HCT116 (cell line): ENCODE data around the gene EIF4A3. TPM values are rescaled to one million over a fixed set of nuclear protein-coding genes. Genes with fewer than 3 reads are reported as not detected.

ENCODE experiments used
- ATAC-seq: fragments of 200-7000 bp; cut with Tn5 transposase; 2 replicates; pipeline ENCODE4 v1.9.1; 2020; ENCODE audit warnings: mild to moderate bottlenecking, moderate library complexity
- BruUV-seq: library from RNA; stranded (reverse); fragments of 400-500 nt; replicated peaks from 2 replicates; lab custom pipeline; 2021; lab: Mats Ljungman, UMichigan
- CTCF ChIA-PET: fragments of 300-600 bp; sonication (Branson Sonifier 250); formaldehyde crosslinking; loops from one replicate; lab custom pipeline; 2021; ENCODE audit warnings: antibody characterized with exemption; lab: Charles Lee
- POLR2A ChIA-PET: fragments of 300-600, 350-600 bp; sonication (Branson Sonifier 250); formaldehyde crosslinking; loops from one replicate; lab custom pipeline; 2021; ENCODE audit warnings: antibody characterized with exemption; lab: Charles Lee
- RAD21 ChIA-PET, 2 experiments: fragments of 300-600 bp; sonication (Branson Sonifier 250); formaldehyde crosslinking; loops; one replicate each; lab custom pipeline; 2023; ENCODE audit warnings: low total read pairs in 2 of 2; ENCODE audit not compliant: uncharacterized antibody in 2 of 2, unreplicated experiment in 2 of 2, low non-redundant PET in 1 of 2; lab: Charles Lee
- DNase-seq: peaks from one replicate; pipeline ENCODE4 v3.0.0-alpha.2; 2010; ENCODE audit warnings: low read depth, low spot score
- H2AFZ ChIP-seq: fragments of 200-600 bp; shearing (Covaris generic), sonication (generic); 2 replicates; pipeline ENCODE4 v1.6.1; 2017; ENCODE audit warnings: low read depth, mixed run types, mixed read lengths, antibody characterized with exemption, low read length; ENCODE audit not compliant: poor library complexity, severe bottlenecking
- H3K27ac ChIP-seq: 2 replicates; pipeline ENCODE4 v1.5.1; 2012; ENCODE audit warnings: low read depth, low read length
- H3K27me3 ChIP-seq: fragments of 200-600 bp; sonication (generic); 2 replicates; pipeline ENCODE4 v1.6.1; 2016; ENCODE audit warnings: mixed run types, low read length, mixed read lengths; ENCODE audit not compliant: insufficient read depth
- H3K36me3 ChIP-seq, 2 experiments: fragments of 200-500 bp in 1 of 2; fragments of 200-600 bp in 1 of 2; sonication (Bioruptor generic) in 1 of 2; sonication (generic) in 1 of 2; 2 replicates each; pipeline versions ENCODE4 v1.5.1 to v1.6.1; 2014 to 2016; ENCODE audit warnings: low read length in 2 of 2, inconsistent platforms in 1 of 2, mixed read lengths in 1 of 2, mixed run types in 1 of 2; ENCODE audit not compliant: insufficient read depth in 2 of 2, control insufficient read depth in 1 of 2
- H3K4me1 ChIP-seq, 2 experiments: fragments of 200-600 bp in 1 of 2; sonication (generic) in 1 of 2; 2 replicates each; pipeline versions ENCODE4 v1.5.1 to v1.6.1; 2012 to 2017; ENCODE audit warnings: low read length in 2 of 2, inconsistent platforms in 1 of 2, mild to moderate bottlenecking in 1 of 2, mixed read lengths in 1 of 2, mixed run types in 1 of 2, moderate library complexity in 1 of 2; ENCODE audit not compliant: insufficient read depth in 2 of 2, control insufficient read depth in 1 of 2
- H3K4me2 ChIP-seq: fragments of 200-600 bp; sonication (generic); 2 replicates; pipeline ENCODE4 v1.6.1; 2017; ENCODE audit warnings: mixed run types, low read length, mixed read lengths
- H3K4me3 ChIP-seq, 2 experiments: fragments of 200-600 bp in 1 of 2; sonication (generic) in 1 of 2; replicated peaks in 1 of 2; 2 replicates each; pipeline ENCODE4 v1.5.1; 2011 to 2016; ENCODE audit warnings: low read length in 2 of 2, control low read depth in 1 of 2, low read depth in 1 of 2, mild to moderate bottlenecking in 1 of 2, mixed read lengths in 1 of 2, mixed run types in 1 of 2
- H3K79me2 ChIP-seq: fragments of 200-600 bp; sonication (generic); 2 replicates; pipeline ENCODE4 v1.6.1; 2017; ENCODE audit warnings: mild to moderate bottlenecking, mixed run types, low read length, moderate library complexity, mixed read lengths; ENCODE audit not compliant: insufficient read depth
- H3K9ac ChIP-seq: fragments of 200-600 bp; sonication (generic); 2 replicates; pipeline ENCODE4 v1.6.1; 2016; ENCODE audit warnings: low read length, mixed read lengths
- H3K9me2 ChIP-seq: fragments of 200-600 bp; sonication (generic), shearing (Covaris generic); 2 replicates; pipeline ENCODE4 v1.6.1; 2017; ENCODE audit warnings: mixed run types, mild to moderate bottlenecking, moderate library complexity; ENCODE audit not compliant: insufficient read depth
- H3K9me3 ChIP-seq, 2 experiments: fragments of 200-500 bp in 1 of 2; fragments of 200-600 bp in 1 of 2; sonication (Bioruptor generic) in 1 of 2; sonication (generic) in 1 of 2; 2 replicates each; pipeline ENCODE4 v1.6.1; 2014 to 2017; ENCODE audit warnings: low read length in 2 of 2, mixed read lengths in 2 of 2, inconsistent platforms in 1 of 2, low read depth in 1 of 2, mild to moderate bottlenecking in 1 of 2, mixed run types in 1 of 2, moderate library complexity in 1 of 2; ENCODE audit not compliant: control insufficient read depth in 1 of 2, insufficient read depth in 1 of 2
- H4K20me1 ChIP-seq: fragments of 200-600 bp; sonication (generic), shearing (Covaris generic); 2 replicates; pipeline ENCODE4 v1.6.1; 2017; ENCODE audit warnings: mixed run types, mild to moderate bottlenecking, moderate library complexity; ENCODE audit not compliant: insufficient read depth
- RAD21 ChIP-seq: IDR thresholded peaks from 2 replicates; pipeline ENCODE4 v1.6.1; 2012; ENCODE audit warnings: low read depth, mild to moderate bottlenecking
- SRF ChIP-seq: IDR thresholded peaks from 2 replicates; pipeline ENCODE4 v1.6.1; 2012; ENCODE audit warnings: low read depth
- intact Hi-C: fragments of 100-400 bp; cut with micrococcal nuclease; formaldehyde crosslinking; loops from 2 replicates; pipeline ENCODE4 v1.10.0; 2022
- total RNA-seq: library from RNA; stranded (reverse); gene quantifications from one replicate; pipeline ENCODE4 v1.2.1, GENCODE V29; 2021; ENCODE audit not compliant: unreplicated experiment
- TF ChIP-seq, protein P1 (sequence below): IDR thresholded peaks from 2 replicates; pipeline ENCODE4 v1.6.1; 2012; ENCODE audit warnings: low read depth
- TF ChIP-seq, protein P2 (sequence below), 3 experiments: fragments of 200-600 bp in 1 of 3; sonication (generic) in 1 of 3; IDR thresholded peaks in 2 of 3; conservative IDR thresholded peaks in 1 of 3; 2 replicates each; pipeline ENCODE4 v1.5.1; 2012 to 2017; ENCODE audit warnings: low read depth in 2 of 3, low read length in 2 of 3, antibody characterized with exemption in 1 of 3, borderline replicate concordance in 1 of 3, control low read depth in 1 of 3, mild to moderate bottlenecking in 1 of 3, mixed read lengths in 1 of 3, mixed run types in 1 of 3, moderate library complexity in 1 of 3; ENCODE audit not compliant: insufficient read depth in 1 of 3

The EIF4A3 gene
- total RNA-seq, 1 experiment from 2014 or later: 248 TPM

DNA sequence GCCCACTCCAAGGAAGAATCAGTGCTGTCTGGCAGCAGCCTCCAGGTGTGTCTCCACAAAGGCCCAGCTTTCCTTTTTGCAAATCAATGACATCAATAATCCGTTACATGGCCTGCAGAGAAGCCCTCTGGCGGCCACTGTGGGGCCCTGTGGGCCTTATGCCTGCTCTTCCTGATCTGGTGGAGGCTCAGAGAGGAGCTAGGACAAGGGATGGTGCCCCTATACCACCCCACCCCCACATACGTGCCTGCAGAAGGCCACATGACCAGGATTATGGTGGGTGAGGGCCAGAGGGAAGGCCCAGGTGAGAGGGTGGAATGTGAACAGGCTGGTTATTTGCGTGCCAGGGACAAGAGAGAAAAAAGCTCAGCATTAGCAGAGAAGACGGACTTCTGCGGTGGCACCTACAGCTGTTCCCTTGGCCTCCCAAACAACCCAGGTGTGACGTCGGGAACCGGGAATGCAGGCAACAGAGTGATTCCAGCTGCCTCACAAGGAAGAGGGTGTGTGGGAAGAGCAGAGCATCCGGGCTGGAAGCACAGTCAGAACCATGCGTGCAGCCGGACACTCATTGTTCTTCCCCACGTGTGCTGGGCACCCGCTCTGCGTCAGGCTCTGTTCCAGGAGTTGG is 22.5 kb downstream of the EIF4A3 start:
- BruUV-seq: no TSS peak
- H3K79me2 ChIP-seq: no peaks in the 10 kb centered on the region
- no peaks in the 10 kb centered on the region for H3K9me2 ChIP-seq
- H3K27ac ChIP-seq: no peak overlapping the region
- intact Hi-C loops: loop anchor here (2.0 kb wide), 1 partner anchor 42 kb away; no protein-coding TSS in a partner anchor
- 0 out of 2 replicates have a peak, but pooled peaks cover 6% of the 10 kb centered on the region for H3K27me3 ChIP-seq
- CTCF ChIA-PET: interaction anchor here (0.6 to 2.7 kb wide), 18 partner anchors 9 to 451 kb away, joined by 3 to 25 read pairs (median 4); partner anchors contain the start of genes CBX8 and GAA
- no peaks in the 10 kb centered on the region for H3K36me3 ChIP-seq
- H3K4me3 ChIP-seq: no peak overlapping the region
- RAD21 ChIA-PET: interaction anchor here (1.1 to 1.8 kb wide), 2 partner anchors 23 to 41 kb away, joined by 5 to 7 read pairs; partner anchors contain the start of gene GAA (in 1 of the 2)
- DNase-seq: peak; percentile 29
- H2AFZ ChIP-seq: peak overlapping the region; percentile 19
- TF ChIP-seq, protein P1, sequence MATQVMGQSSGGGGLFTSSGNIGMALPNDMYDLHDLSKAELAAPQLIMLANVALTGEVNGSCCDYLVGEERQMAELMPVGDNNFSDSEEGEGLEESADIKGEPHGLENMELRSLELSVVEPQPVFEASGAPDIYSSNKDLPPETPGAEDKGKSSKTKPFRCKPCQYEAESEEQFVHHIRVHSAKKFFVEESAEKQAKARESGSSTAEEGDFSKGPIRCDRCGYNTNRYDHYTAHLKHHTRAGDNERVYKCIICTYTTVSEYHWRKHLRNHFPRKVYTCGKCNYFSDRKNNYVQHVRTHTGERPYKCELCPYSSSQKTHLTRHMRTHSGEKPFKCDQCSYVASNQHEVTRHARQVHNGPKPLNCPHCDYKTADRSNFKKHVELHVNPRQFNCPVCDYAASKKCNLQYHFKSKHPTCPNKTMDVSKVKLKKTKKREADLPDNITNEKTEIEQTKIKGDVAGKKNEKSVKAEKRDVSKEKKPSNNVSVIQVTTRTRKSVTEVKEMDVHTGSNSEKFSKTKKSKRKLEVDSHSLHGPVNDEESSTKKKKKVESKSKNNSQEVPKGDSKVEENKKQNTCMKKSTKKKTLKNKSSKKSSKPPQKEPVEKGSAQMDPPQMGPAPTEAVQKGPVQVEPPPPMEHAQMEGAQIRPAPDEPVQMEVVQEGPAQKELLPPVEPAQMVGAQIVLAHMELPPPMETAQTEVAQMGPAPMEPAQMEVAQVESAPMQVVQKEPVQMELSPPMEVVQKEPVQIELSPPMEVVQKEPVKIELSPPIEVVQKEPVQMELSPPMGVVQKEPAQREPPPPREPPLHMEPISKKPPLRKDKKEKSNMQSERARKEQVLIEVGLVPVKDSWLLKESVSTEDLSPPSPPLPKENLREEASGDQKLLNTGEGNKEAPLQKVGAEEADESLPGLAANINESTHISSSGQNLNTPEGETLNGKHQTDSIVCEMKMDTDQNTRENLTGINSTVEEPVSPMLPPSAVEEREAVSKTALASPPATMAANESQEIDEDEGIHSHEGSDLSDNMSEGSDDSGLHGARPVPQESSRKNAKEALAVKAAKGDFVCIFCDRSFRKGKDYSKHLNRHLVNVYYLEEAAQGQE: no peak
- peak; percentile 50 for TF ChIP-seq RAD21
- TF ChIP-seq SRF: no peak
- TF ChIP-seq, protein P2, sequence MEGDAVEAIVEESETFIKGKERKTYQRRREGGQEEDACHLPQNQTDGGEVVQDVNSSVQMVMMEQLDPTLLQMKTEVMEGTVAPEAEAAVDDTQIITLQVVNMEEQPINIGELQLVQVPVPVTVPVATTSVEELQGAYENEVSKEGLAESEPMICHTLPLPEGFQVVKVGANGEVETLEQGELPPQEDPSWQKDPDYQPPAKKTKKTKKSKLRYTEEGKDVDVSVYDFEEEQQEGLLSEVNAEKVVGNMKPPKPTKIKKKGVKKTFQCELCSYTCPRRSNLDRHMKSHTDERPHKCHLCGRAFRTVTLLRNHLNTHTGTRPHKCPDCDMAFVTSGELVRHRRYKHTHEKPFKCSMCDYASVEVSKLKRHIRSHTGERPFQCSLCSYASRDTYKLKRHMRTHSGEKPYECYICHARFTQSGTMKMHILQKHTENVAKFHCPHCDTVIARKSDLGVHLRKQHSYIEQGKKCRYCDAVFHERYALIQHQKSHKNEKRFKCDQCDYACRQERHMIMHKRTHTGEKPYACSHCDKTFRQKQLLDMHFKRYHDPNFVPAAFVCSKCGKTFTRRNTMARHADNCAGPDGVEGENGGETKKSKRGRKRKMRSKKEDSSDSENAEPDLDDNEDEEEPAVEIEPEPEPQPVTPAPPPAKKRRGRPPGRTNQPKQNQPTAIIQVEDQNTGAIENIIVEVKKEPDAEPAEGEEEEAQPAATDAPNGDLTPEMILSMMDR (IDR thresholded peaks at IDR 0.05 in 2 of 3, conservative IDR thresholded peaks at IDR 0.05 in 1 of 3; ENCODE audit: borderline replicate concordance in 1 of 3, insufficient read depth in 1 of 3, low read depth in 2 of 3, low read length in 2 of 3): peak; percentile 57 to 75 (median 69); a peak in 5 of 6 replicates
- TF ChIP-seq, all 23 proteins: peak for 2
- H3K4me1 ChIP-seq: peaks cover 0 to 13% of the 10 kb centered on the region in 2 experiments; a peak in 1 of 4 replicates
- ATAC-seq: peak; percentile 92
- POLR2A ChIA-PET: interaction anchor here (0.8 to 1.3 kb wide), 4 partner anchors 9 to 22 kb away, joined by 3 to 5 read pairs (median 4); no protein-coding TSS in a partner anchor
- H3K9ac ChIP-seq: no peak overlapping the region
- no peak overlapping the region for H3K4me2 ChIP-seq
- H3K9me3 ChIP-seq: no peaks in the 10 kb centered on the region
- H4K20me1 ChIP-seq: no peaks in the 10 kb centered on the region
